Measurements from ENCODE around the gene FRRS1.

The FRRS1 gene

GRCh38 chr1:99727575-99728185 is 38.8 kb downstream of the FRRS1 start:
- DNase-seq: no peak

- DNase-seq: no peak
Measured at GRCh38 chr1:99726818-99727217, 39.6 kb downstream of the FRRS1 start.

- DNase-seq: no peak
Measured at GRCh38 chr1:99726407-99726806, 40.0 kb downstream of the FRRS1 start.

GRCh38 chr1:99725996-99726395 is 40.4 kb downstream of the FRRS1 start:
- DNase-seq: no peak

GRCh38 chr1:99723251-99723650 is 43.2 kb downstream of the FRRS1 start:
- DNase-seq: no peak

GRCh38 chr1:99717005-99717404 is 49.4 kb downstream of the FRRS1 start:
- DNase-seq: no peak

GRCh38 chr1:99713006-99713405 is 53.4 kb downstream of the FRRS1 start:
- DNase-seq: no peak

- DNase-seq: no peak
Measured at GRCh38 chr1:99710994-99711393, 55.4 kb downstream of the FRRS1 start.

GRCh38 chr1:99707535-99708142 is 58.8 kb downstream of the FRRS1 start:
- peak; percentile 60 for DNase-seq

- no peak for DNase-seq
Measured at GRCh38 chr1:99705385-99705784, 61.0 kb downstream of the FRRS1 start.

- no peak for DNase-seq
Measured at GRCh38 chr1:99704356-99704816, 62.0 kb downstream of the FRRS1 start.

GRCh38 chr1:99702221-99702620 is 64.2 kb downstream of the FRRS1 start:
- no peak for DNase-seq

GRCh38 chr1:99700020-99700419 is 66.4 kb downstream of the FRRS1 start:
- no peak for DNase-seq

- DNase-seq: no peak
Measured at GRCh38 chr1:99697580-99697979, 68.9 kb downstream of the FRRS1 start.

- no peak for DNase-seq
Measured at GRCh38 chr1:99696616-99697015, 69.8 kb downstream of the FRRS1 start.

GRCh38 chr1:99691175-99691574 is 75.3 kb downstream of the FRRS1 start:
- DNase-seq: no peak

GRCh38 chr1:99685516-99686180 is 80.8 kb downstream of the FRRS1 start:
- peak; percentile 62 for DNase-seq

- peak; percentile 5 for DNase-seq
Measured at GRCh38 chr1:99682291-99682751, 84.1 kb downstream of the FRRS1 start.

GRCh38 chr1:99681583-99681982 is 84.9 kb downstream of the FRRS1 start:
- DNase-seq: no peak

- no peak for DNase-seq
Measured at GRCh38 chr1:99680270-99680669, 86.2 kb downstream of the FRRS1 start.

GRCh38 chr1:99677416-99677815 is 89.0 kb downstream of the FRRS1 start:
- DNase-seq: no peak

- DNase-seq: no peak
Measured at GRCh38 chr1:99676876-99677275, 89.6 kb downstream of the FRRS1 start.

- no peak for DNase-seq
Measured at GRCh38 chr1:99675994-99676393, 90.4 kb downstream of the FRRS1 start.

- no peak for DNase-seq
Measured at GRCh38 chr1:99675292-99675691, 91.1 kb downstream of the FRRS1 start.

All from activated CD4-positive, alpha-beta T cell treated with anti-CD3 and anti-CD28 coated beads, Interleukin-2, amount 50 U/mL, for 16 hours (primary cell).